GM18511 (cell line): ENCODE results near the gene KCP.
"Not testable (repeated sequence)": the region's sequence is repeated elsewhere in the genome, so short reads cannot be mapped to it uniquely, and the experiment has no call there.

Experiments used
- ATAC-seq: cut with Tn5 transposase; IDR thresholded peaks from one replicate; pipeline ENCODE4 v1.9.1; 2021; ENCODE audit warnings: mild to moderate bottlenecking, moderate library complexity; ENCODE audit not compliant: unreplicated experiment

Gene KCP

DNA sequence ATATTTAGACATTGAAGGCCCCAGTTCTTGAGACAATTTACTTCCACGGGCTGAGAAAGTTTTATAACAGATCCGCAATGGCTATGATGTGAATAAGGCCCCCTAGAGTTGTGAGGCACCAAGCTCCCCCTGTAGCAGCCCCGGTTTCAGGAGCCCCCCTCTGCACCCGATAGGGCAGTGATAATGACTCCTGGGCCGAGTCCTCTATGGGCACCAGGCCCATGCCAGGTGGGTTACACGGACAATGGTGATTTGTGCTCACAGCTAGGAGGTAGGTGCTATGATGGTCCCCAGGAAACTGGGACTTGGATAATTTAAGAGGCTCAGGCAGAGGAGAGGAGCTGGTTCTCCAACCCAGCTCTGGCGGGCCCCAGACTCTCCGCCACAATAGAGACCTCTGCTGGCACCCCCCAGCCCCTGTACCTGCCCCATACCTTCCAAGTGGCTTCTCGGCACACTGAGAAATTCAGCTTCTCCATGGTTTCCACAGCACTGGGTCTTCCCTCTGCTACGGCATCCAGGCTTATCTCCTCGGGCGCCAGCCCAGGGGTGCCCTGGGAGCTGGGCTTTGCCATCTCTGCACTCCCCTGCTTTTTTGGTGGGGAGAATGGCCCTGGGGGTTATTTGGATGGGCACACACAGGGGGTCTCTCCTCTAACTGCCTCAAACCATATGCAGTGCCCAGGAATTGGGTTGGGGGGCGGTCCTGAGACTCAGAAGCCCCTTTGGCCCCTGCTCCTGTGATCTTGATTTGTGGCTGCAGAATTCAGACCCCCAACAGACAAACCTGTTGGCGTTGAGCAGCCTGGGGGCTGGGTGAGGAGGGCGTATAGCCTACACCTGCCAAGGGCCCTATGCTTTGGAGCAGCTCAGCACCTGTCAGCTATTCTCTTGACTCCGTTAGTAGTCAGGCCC lies 12.2 kb upstream of the KCP start:
- ATAC-seq = no peak

DNA sequence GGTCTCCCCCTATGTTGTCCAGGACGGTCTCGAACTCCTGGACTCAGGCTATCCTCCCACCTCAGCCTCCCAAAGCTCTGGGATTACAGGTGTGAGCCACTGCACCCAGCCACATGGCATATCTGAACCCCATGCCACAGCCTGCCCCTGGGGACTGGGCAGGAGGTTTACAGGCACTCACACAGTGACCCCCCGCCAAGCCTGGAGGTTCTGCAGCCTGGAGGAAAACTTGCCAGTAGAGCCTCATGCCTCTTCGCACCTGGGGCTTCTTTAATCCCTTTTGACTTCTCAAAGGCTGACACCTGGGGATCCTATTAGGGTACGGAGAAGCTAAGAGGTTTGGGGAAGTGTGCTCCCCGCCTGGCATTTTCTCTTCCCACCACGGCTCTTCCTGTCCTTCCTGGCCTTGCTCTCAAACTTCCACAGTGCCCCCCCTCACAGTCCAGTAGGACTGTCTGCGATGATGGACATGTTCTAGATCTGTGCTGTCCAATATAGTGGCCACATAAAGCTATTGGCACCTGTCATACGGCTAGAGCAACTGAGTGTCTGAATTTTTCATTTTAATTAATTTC lies 11.4 kb upstream of the KCP start:
- ATAC-seq = no peak

DNA sequence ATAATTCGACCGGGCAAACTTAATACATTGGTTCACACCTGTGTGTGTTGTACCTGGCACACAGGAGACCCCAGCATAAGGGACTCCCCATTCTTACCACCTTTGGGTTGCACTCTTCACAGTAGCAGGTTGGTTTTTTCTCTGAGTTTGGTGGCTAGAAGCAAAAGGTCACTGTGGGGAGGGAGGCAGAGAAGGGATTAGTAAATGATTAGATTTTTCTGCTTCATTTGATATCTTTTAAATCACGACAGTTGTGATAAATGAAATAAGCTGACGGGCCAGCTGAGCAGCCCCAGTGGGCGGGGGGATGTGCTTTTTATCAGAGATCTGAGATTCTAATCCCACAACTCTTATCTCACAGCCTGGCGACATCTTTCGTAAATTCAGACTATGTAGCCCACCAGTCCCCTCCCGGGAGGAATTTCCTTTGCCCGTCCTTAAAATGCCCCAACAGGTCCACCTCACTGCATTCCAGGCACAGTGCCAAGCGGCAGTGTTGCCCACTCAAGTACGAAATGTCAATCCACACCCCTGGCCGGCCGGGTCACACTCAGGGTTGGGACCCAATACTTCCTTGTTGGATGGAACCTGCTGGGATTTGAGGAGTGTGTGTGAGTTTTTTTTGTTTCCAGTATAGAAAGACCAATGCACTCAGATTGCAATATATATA lies 10.5 kb upstream of the KCP start:
- ATAC-seq = no peak

DNA sequence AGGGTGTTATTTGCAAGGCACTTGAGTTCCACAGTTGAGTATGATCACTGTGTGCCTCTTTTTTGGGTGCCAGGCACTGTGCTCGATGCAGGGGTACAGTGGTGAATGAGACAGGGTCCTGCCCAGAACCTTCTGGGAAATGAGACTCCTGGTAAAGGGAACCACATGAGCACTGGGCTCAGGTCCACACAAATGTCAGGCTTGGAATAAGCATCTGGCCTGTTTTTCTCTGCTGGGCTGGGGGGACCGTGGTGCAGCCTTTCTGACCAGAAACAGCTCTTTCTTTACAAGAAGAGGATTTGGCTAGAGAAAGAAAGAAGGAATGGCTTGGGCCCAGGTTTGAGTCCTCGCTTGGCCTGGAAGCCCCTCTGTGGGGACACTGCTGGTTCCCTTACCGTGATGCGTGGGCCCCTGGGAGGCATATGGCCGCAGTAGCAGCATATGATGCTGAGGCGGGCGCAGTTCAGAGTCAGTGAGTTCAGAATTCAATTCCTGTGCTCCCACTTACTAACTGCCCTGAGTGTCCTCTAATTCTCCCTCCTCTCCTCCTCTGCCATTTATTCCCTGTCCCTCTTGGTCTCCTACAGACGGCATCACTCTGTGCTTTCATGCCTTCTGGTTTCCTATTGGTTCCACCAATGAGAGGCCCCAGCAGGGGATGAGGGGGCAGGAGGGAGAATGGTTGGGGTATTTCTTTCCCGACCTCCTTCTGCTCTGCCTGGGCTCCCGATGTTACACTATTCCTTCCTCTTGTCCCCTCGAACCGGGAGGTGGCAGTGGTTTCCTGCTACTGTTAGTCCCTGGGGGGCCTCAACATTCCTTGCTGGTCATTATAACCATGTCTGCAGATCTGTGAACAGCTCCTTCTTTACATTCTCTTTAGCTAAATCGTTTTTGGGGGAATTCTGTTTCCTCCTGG lies 9.6 kb upstream of the KCP start:
- no peak for ATAC-seq

DNA sequence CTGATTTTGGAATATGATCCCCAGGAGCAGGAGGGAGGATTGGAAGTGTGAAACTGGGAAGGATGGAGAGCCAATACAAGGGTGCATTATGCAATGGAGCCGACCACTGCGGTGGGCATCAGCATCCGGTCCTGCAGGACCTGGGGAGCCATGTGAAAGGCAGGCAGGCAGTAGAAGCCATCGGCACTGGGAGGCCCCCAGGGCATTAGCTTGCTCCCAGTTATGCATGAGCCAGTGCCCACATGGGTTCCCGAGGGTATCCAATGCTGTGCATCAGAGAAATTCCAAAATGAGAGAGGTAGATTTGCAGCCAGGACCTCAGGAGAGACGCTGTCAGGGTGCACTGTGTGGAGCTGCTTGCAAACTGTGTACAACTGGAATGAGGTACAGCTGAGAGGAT lies 8.7 kb upstream of the KCP start:
- no peak for ATAC-seq

DNA sequence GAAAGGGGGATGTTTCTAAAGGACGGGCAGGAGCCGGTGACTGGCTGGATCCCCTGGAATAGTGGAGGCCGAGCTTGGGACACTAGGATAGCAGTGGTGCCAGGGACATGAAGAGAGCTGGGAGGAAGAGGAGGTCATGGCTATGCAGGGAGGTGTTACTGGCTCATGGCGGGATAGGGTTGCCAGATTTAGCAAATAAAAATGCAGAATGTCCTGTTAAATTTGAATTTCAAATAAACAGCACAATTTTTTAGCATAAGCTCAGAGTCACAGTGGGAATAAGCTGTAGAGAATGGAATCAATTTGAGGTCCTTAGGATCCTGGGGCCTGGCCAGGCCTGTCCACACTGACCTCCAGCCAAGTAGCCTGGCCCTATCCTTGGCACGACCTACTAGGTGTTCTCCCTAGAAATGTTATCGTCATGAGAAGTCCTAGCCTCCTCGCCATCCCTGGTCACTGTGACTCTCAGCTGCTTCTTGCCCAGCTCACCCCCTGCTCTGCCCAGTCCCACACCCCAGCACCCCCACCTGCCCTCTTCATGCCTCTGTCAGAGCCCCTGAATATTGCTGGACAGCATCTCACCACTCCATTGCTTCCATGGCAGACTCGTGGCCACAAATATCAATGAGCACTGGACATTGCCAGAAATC lies 7.6 kb upstream of the KCP start:
- ATAC-seq = no peak

DNA sequence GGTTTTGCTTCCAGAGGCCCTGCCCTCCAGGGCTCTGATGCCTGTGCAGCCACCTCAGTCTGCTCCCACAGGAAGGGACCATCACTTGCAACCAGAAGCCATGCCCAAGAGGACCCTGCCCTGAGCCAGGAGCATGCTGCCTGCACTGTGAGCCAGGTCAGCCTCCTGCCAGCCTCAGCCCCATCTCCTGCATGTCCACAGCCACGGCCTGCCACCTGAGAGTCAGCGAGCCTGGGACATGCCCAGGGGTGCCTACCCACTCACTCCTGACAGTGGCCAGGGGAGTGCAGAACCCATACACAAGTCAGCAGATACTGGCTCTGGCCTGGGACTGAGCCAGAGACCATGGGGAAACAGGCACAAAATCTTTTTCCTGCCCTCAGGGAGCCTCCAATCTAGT lies 6.6 kb upstream of the KCP start:
- no peak for ATAC-seq

DNA sequence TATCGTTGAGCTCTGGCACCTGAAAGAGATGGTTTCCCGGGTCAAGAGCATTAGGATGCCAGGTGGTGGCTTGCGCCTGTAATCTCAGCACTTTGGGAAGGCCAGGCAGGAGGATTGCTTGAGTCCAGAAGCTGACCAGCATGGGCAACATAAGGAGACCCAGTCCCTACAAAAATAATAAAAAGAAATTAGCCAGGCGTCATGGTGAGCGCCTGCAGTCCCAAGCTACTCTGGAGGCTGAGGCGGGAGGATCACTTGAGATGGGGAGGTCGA lies 6.1 kb upstream of the KCP start:
- no peak for ATAC-seq

DNA sequence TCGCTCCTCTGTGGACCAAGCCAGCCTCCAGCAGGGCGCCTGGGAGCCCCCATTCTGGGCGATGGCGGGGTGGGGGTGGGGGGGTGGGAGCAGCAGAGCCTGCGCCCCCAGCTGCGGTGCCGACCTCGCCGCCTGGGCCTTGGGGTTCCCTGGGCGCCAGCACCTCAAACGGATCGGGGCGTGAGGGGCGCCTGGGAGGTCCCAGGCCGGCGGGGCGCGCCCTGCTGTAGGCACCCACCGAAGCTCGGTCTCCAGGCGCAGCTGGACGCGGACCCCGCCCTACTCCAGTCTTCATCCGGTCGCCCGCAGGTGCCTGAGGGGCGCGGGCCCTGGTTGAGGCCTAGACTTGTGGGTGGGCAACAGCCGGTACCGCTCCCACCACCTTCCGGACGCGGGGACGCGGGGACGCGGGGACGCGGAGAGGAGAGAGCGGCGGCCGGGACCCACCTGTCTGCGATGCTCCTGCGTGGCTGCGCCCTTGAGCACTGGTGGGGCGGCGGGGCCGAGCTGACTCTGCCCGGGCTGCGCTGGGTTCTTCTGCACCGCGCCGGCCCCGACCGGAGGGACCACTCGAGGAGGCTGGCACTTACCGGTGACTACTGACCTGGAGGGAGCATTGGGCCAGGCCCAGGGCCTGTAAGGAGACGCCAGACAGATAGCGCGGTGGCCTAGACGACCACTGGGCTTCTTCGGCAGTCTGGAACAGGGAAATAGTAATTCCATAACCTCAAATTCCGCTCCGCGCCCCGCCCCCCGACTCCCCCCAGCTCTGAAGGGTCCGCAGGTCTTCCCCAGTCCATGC lies 5.5 kb upstream of the KCP start:
- ATAC-seq = no peak

DNA sequence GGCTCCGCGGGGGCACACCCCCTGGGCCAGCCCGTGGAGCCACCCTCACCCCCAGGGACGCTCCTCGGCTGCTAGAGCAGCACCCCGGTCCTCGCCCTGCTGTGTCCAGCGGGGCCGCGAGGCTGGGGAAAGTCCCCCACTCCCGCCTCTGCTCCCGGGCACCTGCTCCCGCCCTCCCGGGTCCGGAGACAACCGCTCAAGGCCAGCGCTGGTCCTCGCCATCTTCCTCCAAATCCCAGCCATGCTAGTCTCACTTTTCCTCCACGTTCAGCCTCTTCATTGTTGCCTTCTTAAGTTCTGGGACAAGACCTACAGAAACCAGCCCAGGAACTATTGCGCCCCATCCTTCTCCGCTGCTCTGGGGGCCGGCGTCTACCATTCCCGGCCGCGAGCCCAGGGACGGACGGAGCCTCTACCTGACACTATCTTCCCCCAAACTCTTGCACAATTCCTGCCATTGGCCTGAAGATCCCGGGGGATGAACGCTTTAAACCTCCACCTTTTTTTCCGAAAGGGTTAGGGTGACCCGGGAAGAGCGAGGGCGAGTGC lies 4.8 kb upstream of the KCP start:
- no peak for ATAC-seq

DNA sequence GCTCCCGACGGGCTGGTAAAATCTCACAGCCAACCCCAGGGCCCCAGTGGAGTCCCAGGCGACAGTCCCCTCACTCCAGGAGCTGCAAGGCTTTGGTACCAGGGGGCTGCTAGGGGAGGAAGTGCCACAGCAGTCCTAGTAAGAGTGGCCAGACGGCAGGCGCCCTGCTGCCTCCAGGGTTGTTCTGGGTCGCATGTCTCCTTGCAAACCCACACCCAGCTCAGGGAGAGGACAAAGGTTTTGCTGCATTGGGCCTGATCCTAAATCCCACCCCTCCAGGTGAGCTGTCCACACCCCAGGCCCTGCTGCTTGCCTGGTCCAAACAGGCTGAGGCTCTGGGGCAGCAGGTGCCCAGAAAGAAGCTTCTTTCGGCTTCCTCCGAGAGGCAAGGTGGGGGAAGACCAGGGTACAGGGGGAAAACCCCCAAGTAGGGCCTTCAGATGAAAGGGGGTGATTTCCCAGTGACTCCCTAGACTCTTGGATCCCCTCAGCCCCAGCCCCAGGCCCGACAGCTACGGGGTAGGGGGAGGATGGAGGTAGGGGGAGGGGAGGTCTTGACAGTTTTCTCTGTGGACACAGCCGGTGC lies 4.2 kb upstream of the KCP start:
- no peak for ATAC-seq

DNA sequence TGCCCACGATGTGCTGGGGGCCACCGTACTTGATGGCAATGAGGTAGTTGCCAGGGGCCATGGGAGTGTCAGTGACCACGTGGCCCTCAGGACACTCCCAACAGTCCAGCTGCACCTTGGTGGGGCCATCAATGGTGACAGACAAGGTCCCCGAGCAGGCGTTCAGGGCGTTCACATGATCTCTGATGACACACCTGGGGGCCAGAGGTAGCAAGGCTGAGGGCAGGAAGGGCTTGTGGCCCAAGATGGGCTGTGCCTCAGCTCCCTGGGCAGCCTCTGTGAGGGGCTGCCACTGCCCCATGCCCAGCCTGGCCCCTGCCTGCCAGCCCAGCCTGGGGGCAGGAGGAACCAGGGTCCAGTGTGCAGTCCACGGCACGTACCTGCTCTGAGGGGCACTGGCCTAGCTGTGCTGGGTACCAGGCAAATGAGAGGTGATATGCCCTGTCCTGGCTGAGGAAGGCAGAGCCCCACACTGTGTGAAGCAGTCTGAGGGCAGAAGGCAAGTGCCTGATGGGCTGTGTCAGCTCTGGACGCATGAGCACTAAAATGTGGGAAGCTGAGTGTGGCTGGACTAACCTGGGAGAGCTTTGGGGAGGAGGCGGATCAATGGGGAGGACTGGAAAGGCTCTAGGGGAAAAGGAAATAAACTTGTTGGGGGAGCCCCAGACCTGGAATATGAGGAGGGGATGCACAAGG lies 3.5 kb upstream of the KCP start:
- ATAC-seq = no peak

DNA sequence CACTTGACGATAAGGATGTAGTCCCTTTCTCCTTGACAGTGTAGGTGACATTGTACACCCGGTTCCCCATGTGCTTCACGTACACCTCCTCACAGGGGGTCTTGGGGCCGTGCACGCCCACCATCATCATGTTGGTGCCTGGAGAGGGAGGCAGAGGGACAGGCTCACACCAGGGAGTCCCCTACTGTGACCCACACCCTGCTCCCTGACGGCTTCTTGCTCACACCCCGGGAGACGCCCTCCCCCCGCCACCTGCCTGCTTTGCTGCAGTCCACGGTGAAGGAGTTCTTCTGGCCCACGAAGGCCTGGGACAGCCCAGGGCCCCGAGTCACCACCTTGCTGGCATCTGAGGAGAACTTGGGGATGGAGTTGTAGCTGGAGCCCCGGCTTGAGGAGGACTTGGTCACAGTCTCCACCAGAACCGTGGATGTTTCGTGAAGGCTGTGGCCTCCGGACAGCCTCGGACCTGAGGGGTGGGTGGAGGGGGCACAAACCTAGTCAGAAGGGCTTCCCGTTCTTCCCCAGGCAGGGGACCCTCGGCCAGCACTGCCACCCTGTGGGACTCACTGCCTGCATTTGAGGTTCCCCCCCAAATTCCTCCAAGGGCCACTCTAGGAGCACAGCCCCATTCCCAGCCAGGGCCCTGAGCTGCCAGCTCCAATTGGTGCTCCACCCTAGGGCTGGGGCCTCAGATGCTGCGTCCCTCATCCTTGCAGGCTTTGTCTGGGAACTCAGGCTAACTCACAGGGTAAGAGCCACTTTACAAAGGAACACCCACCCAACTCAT lies 2.4 kb upstream of the KCP start:
- not testable (repeated sequence) for ATAC-seq

DNA sequence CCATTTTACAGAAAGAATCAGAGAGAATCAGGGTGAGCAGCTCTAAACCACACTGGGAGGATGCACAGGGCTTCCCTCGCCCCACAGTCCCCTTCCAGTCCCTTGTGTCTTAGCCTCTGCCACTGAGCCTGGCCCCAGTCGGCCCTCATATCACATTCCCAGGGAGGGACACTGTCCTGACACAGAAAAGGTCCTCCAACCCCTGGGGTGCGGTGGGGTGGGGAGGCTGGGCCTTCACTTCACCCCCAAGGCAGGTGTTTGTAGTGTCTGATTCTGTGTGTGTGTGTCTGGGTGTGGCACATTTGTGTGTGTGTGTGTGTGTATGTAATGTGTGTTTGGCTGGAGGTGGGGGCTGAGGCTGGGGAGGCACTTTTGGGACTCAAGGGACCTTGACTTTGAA lies 1.8 kb upstream of the KCP start:
- no peak for ATAC-seq

DNA sequence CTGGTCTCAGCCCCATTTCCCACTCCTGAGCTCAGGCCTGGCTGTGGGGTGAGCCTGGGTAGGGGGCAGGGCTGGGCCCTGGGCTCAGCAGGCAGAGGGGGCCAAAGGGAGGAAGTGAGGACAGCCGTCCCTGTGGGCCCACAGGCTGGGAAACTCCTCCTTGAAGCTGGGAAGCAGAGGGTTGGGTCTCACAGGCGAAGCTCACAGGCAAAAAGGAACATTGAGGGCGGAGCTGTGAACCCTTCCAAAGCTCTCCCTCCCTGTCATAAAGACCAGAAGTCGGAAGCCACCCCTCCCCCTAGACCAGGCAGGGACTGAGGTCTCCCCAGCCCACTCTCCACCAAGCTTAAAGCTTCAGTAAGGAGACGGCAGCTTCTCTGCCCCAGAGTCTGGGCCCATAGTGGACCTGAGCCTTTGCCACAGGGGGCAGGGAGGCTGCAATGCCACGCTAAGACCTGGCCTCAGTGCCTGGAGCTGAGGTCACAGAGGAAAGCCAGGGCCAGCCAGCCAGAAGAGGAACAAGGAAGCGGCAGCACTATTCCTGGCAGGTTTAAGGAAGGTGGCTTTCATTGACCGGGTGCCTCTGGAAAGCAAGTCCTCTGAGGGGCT lies 1.0 kb upstream of the KCP start:
- no peak for ATAC-seq

DNA sequence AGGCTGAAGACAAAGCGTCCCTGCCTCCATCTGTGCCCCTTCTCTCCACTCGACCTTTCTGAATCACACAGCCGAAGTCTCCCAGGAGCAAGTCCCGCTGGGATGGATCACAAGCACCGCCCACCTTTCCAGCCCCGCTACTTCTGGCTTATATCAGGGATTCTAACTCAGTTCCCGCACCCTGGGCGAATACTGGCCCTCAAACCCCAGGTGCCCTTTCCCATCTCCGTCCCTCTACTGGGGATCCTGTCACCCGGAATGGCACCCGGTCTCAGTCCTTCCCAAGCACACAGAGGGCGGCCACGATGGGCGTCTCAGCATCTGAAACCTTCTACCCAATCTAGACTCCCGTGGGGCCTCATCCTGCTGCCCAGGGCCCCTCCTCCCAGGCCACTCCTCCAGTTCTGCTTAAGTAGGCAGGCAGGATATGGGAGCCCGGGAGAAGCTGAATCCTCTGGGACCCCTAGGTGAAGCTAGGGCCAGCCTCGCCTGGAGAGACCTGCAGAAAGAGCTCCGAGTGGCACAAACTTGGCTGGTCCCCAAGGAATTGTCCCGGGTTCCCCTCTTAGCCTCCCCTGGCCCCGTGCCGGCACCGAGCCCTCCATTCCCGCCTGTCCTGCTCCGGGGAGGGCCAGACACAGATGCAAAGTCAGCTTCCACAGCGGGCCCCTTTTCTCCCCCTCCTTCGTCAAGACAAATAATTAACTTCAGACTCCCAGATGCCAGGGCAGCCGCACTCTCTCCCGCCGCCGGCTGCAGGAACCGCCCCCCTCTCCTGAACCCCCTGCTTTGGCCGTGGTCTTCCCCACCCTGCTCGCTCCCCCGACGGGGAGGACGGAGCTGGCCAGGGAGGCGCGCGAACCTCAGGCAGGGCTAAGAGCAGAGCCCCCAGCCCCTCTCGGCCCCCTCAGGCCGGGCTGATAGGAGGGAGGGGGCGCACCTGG lies 612 bp downstream of the KCP start:
- ATAC-seq = no peak
